Panc1 (cell line): Measurements from ENCODE around the gene DIAPH2.

Experiments
- POLR2AphosphoS5 ChIP-seq: IDR thresholded peaks from 2 replicates; pipeline ENCODE4 v1.6.1; 2012; ENCODE audit warnings: mild to moderate bottlenecking, low read depth, low read length, moderate library complexity
- SIN3A ChIP-seq: IDR thresholded peaks from 2 replicates; pipeline ENCODE4 v1.6.1; 2012; ENCODE audit warnings: low read depth, mild to moderate bottlenecking, low read length, moderate library complexity, borderline replicate concordance; ENCODE audit not compliant: insufficient read depth
- TCF7L2 ChIP-seq: IDR thresholded peaks from 2 replicates; pipeline ENCODE4 v1.6.1; 2011; ENCODE audit warnings: mild to moderate bottlenecking, low read depth, low read length, inconsistent platforms
- TF ChIP-seq, protein P1 (sequence below), 2 experiments: IDR thresholded peaks; 2 replicates each; pipeline ENCODE4 v1.6.1; 2011 to 2012; ENCODE audit warnings: low read depth in 2 of 2, control low read depth in 1 of 2, low read length in 1 of 2, mild to moderate bottlenecking in 1 of 2, moderate library complexity in 1 of 2; ENCODE audit not compliant: insufficient read depth in 1 of 2
- TF ChIP-seq, protein P2 (sequence below): fragments of 450-650 bp; IDR thresholded peaks from 2 replicates; pipeline ENCODE4 v1.5.1; 2017; ENCODE audit warnings: mild to moderate bottlenecking

DNA sequence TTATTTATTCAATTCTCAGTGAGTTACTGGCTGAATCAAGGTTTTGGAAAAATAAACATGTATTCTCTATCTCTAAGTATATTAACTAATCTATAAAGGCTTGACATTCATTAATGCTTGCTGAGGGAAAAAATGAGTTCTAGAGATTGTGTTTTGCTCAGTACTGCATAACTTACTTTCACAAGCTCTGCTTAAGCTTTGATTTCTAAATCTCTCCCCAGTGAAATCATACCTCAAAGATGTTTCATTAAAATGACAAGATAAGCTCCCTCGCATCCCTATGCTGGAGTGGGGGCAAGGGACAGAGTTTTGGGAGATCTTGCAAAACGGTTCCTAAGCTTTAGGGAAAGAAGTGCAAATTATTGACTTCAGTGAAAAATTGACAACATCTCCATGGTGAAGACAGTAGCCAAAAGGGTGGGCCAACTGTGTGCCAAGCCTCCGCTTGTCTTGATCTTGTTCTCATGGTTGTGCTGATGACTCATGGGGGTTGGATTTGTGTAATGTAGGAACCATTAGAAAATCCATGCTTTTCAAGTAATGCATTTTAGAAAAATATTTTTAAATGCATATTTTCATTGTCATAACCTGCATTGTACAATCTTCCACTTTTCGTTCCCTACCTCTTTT lies 720.5 kb downstream of the DIAPH2 start:
- no peak for TF ChIP-seq POLR2AphosphoS5
- TF ChIP-seq, protein P1, sequence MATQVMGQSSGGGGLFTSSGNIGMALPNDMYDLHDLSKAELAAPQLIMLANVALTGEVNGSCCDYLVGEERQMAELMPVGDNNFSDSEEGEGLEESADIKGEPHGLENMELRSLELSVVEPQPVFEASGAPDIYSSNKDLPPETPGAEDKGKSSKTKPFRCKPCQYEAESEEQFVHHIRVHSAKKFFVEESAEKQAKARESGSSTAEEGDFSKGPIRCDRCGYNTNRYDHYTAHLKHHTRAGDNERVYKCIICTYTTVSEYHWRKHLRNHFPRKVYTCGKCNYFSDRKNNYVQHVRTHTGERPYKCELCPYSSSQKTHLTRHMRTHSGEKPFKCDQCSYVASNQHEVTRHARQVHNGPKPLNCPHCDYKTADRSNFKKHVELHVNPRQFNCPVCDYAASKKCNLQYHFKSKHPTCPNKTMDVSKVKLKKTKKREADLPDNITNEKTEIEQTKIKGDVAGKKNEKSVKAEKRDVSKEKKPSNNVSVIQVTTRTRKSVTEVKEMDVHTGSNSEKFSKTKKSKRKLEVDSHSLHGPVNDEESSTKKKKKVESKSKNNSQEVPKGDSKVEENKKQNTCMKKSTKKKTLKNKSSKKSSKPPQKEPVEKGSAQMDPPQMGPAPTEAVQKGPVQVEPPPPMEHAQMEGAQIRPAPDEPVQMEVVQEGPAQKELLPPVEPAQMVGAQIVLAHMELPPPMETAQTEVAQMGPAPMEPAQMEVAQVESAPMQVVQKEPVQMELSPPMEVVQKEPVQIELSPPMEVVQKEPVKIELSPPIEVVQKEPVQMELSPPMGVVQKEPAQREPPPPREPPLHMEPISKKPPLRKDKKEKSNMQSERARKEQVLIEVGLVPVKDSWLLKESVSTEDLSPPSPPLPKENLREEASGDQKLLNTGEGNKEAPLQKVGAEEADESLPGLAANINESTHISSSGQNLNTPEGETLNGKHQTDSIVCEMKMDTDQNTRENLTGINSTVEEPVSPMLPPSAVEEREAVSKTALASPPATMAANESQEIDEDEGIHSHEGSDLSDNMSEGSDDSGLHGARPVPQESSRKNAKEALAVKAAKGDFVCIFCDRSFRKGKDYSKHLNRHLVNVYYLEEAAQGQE (IDR thresholded peaks at IDR 0.05; ENCODE audit: insufficient read depth in 1 of 2, low read depth in 2 of 2, low read length in 1 of 2), result no peak
- TF ChIP-seq, protein P2, sequence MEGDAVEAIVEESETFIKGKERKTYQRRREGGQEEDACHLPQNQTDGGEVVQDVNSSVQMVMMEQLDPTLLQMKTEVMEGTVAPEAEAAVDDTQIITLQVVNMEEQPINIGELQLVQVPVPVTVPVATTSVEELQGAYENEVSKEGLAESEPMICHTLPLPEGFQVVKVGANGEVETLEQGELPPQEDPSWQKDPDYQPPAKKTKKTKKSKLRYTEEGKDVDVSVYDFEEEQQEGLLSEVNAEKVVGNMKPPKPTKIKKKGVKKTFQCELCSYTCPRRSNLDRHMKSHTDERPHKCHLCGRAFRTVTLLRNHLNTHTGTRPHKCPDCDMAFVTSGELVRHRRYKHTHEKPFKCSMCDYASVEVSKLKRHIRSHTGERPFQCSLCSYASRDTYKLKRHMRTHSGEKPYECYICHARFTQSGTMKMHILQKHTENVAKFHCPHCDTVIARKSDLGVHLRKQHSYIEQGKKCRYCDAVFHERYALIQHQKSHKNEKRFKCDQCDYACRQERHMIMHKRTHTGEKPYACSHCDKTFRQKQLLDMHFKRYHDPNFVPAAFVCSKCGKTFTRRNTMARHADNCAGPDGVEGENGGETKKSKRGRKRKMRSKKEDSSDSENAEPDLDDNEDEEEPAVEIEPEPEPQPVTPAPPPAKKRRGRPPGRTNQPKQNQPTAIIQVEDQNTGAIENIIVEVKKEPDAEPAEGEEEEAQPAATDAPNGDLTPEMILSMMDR, result no peak
- no peak for TF ChIP-seq TCF7L2
- TF ChIP-seq SIN3A, result no peak
